H1 (cell line): ENCODE results near the gene LTA. TPM values are rescaled to one million over a fixed set of nuclear protein-coding genes. Genes with fewer than 3 reads are reported as not detected.

Experiments
- CTCF ChIA-PET: fragments of 300-600 bp; sonication (Branson Sonifier 250); formaldehyde crosslinking; loops from one replicate; lab custom pipeline; 2021; ENCODE audit not compliant: partially characterized antibody; lab: Charles Lee
- POLR2A ChIA-PET: fragments of 300-600 bp; sonication (Branson Sonifier 250); formaldehyde crosslinking; loops from one replicate; lab custom pipeline; 2021; ENCODE audit warnings: inconsistent platforms; ENCODE audit not compliant: partially characterized antibody; lab: Charles Lee
- DNase-seq, 2 experiments: peaks; one replicate each; pipeline versions ENCODE4 v3.0.0 to v3.0.0-alpha.2; 2010 to 2022; ENCODE audit warnings: low spot score in 2 of 2, low read depth in 1 of 2, mixed read lengths in 1 of 2
- FAIRE-seq: peaks from 2 replicates; lab custom pipeline; 2011; peaks lifted over from hg19 to GRCh38; lab: Jason Lieb, UNC
- H2AFZ ChIP-seq: 2 replicates; pipeline ENCODE4 v1.8.1; 2012; ENCODE audit warnings: low read length, inconsistent platforms
- H2AK5ac ChIP-seq: 2 replicates; pipeline ENCODE4 v1.6.1; 2013; ENCODE audit warnings: low read depth, low read length
- H2BK120ac ChIP-seq: replicated peaks from 2 replicates; pipeline ENCODE3; 2013; ENCODE audit warnings: low read depth, low read length, inconsistent platforms
- H2BK12ac ChIP-seq: 2 replicates; pipeline ENCODE4 v1.6.1; 2013; ENCODE audit warnings: low read depth, low read length
- H2BK15ac ChIP-seq: 2 replicates; pipeline ENCODE4 v1.6.1; 2013; ENCODE audit warnings: low read length
- H2BK20ac ChIP-seq: 2 replicates; pipeline ENCODE4 v1.6.1; 2013; ENCODE audit warnings: low read length
- H2BK5ac ChIP-seq: 2 replicates; pipeline ENCODE4 v1.6.1; 2013; ENCODE audit warnings: low read depth, low read length
- H3K14ac ChIP-seq: 2 replicates; pipeline ENCODE4 v1.6.1; 2013; ENCODE audit warnings: inconsistent platforms; ENCODE audit not compliant: insufficient read length
- H3K18ac ChIP-seq: 2 replicates; pipeline ENCODE4 v1.6.1; 2013; ENCODE audit warnings: low read length; ENCODE audit errors: extremely low read depth
- H3K23ac ChIP-seq: 2 replicates; pipeline ENCODE4 v1.6.1; 2013; ENCODE audit warnings: inconsistent platforms; ENCODE audit not compliant: insufficient read length
- H3K23me2 ChIP-seq: 2 replicates; pipeline ENCODE4 v1.6.1; 2013; ENCODE audit warnings: low read depth, low read length
- H3K27ac ChIP-seq: 2 replicates; pipeline ENCODE4 v1.6.1; 2011; ENCODE audit warnings: low read depth, low read length, inconsistent platforms
- H3K27me3 ChIP-seq, 4 experiments: replicated peaks in 1 of 4; 1 replicate in 1 of 4; 2 replicates in 3 of 4; pipeline versions ENCODE4 v1.6.1 to v1.8.1; 2011 to 2013; ENCODE audit warnings: low read length in 3 of 4, mild to moderate bottlenecking in 3 of 4, inconsistent platforms in 2 of 4, mixed read lengths in 2 of 4, moderate library complexity in 1 of 4; ENCODE audit not compliant: control insufficient read depth in 3 of 4, insufficient read depth in 3 of 4; ENCODE audit errors: extremely low read depth in 1 of 4
- H3K36me3 ChIP-seq, 4 experiments: 2 replicates each; pipeline versions ENCODE4 v1.6.1 to v1.8.1; 2011 to 2013; ENCODE audit warnings: mild to moderate bottlenecking in 4 of 4, low read length in 3 of 4, moderate library complexity in 2 of 4, control low read depth in 1 of 4, inconsistent platforms in 1 of 4; ENCODE audit not compliant: insufficient read depth in 4 of 4, control insufficient read depth in 2 of 4
- H3K4ac ChIP-seq: replicated peaks from 2 replicates; pipeline ENCODE3; 2013; ENCODE audit warnings: low read length, low read depth, mixed read lengths, inconsistent platforms; ENCODE audit not compliant: insufficient read length
- H3K4me1 ChIP-seq, 4 experiments: replicated peaks in 1 of 4; 1 replicate in 1 of 4; 2 replicates in 3 of 4; pipeline versions ENCODE4 v1.6.1 to v1.8.1; 2011 to 2013; ENCODE audit warnings: low read length in 3 of 4, inconsistent platforms in 2 of 4, mixed read lengths in 1 of 4; ENCODE audit not compliant: insufficient read depth in 4 of 4, control insufficient read depth in 3 of 4
- H3K4me2 ChIP-seq, 2 experiments: 2 replicates each; pipeline versions ENCODE4 v1.6.1 to v1.8.1; 2011 to 2013; ENCODE audit warnings: low read depth in 2 of 2, low read length in 2 of 2, control low read depth in 1 of 2, inconsistent platforms in 1 of 2, mild to moderate bottlenecking in 1 of 2; ENCODE audit not compliant: insufficient read depth in 1 of 2
- H3K4me3 ChIP-seq, 4 experiments: fragments of 200-600, 300-600 bp in 1 of 4; sonication (generic), shearing (Covaris generic), sonication (Bioruptor Twin) in 1 of 4; 2 replicates each; pipeline versions ENCODE4 v1.5.1 to v1.8.1; 2011 to 2016; ENCODE audit warnings: low read length in 4 of 4, low read depth in 3 of 4, control low read depth in 2 of 4, inconsistent platforms in 2 of 4, mild to moderate bottlenecking in 2 of 4, mixed read lengths in 1 of 4, moderate library complexity in 1 of 4; ENCODE audit not compliant: insufficient read depth in 2 of 4; ENCODE audit errors: extremely low read depth in 1 of 4
- H3K56ac ChIP-seq: replicated peaks from 2 replicates; pipeline ENCODE3; 2013; ENCODE audit warnings: low read depth, mild to moderate bottlenecking, mixed read lengths, low read length, inconsistent platforms; ENCODE audit not compliant: insufficient read length
- H3K79me1 ChIP-seq: 2 replicates; pipeline ENCODE4 v1.6.1; 2013; ENCODE audit warnings: low read depth, low read length, control low read depth
- H3K79me2 ChIP-seq, 2 experiments: 2 replicates each; pipeline versions ENCODE4 v1.6.1 to v1.8.1; 2012 to 2013; ENCODE audit warnings: low read length in 2 of 2, mild to moderate bottlenecking in 2 of 2, inconsistent platforms in 1 of 2; ENCODE audit not compliant: insufficient read depth in 2 of 2, control insufficient read depth in 1 of 2
- H3K9ac ChIP-seq, 4 experiments: replicated peaks in 1 of 4; 1 replicate in 1 of 4; 2 replicates in 3 of 4; pipeline versions ENCODE4 v1.6.1 to v1.8.1; 2011 to 2013; ENCODE audit warnings: low read depth in 3 of 4, low read length in 3 of 4, control low read depth in 2 of 4, mild to moderate bottlenecking in 2 of 4, moderate library complexity in 2 of 4, inconsistent platforms in 1 of 4; ENCODE audit errors: extremely low read depth in 1 of 4
- H3K9me3 ChIP-seq, 2 experiments: 2 replicates each; pipeline versions ENCODE4 v1.6.1 to v1.8.1; 2012 to 2013; ENCODE audit warnings: mild to moderate bottlenecking in 2 of 2, moderate library complexity in 2 of 2, control low read depth in 1 of 2, inconsistent platforms in 1 of 2, low read depth in 1 of 2, low read length in 1 of 2, mixed read lengths in 1 of 2; ENCODE audit not compliant: insufficient read depth in 2 of 2
- H4K20me1 ChIP-seq, 2 experiments: replicated peaks in 1 of 2; 2 replicates each; pipeline versions ENCODE3 to v1.8.1; 2011 to 2013; ENCODE audit warnings: inconsistent platforms in 2 of 2, low read length in 2 of 2, mild to moderate bottlenecking in 1 of 2; ENCODE audit not compliant: insufficient read depth in 2 of 2, control insufficient read depth in 1 of 2
- H4K5ac ChIP-seq: 2 replicates; pipeline ENCODE4 v1.6.1; 2013; ENCODE audit warnings: low read length, low read depth, mixed read lengths, inconsistent platforms; ENCODE audit not compliant: insufficient read length
- H4K8ac ChIP-seq: 2 replicates; pipeline ENCODE4 v1.8.0; 2013; ENCODE audit warnings: mild to moderate bottlenecking, moderate library complexity, low read length, inconsistent platforms; ENCODE audit not compliant: insufficient read depth; ENCODE audit errors: extremely low read depth
- H4K91ac ChIP-seq: replicated peaks from 2 replicates; pipeline ENCODE3; 2013; ENCODE audit warnings: low read length, mixed read lengths, inconsistent platforms; ENCODE audit not compliant: insufficient read length
- CBX8 ChIP-seq: fragments of 300-800, 300-1000 bp; sonication (generic); IDR thresholded peaks from 2 replicates; pipeline ENCODE4 v1.7.1; 2016; ENCODE audit warnings: low read depth, low read length, borderline replicate concordance
- CREB1 ChIP-seq: IDR thresholded peaks from 2 replicates; pipeline ENCODE4 v1.6.1; 2012; ENCODE audit warnings: inconsistent platforms
- EGR1 ChIP-seq: IDR thresholded peaks from 2 replicates; pipeline ENCODE4 v1.6.1; 2011; ENCODE audit warnings: low read depth, low read length, borderline replicate concordance
- HDAC6 ChIP-seq: IDR thresholded peaks from one replicate; pipeline ENCODE4 v1.7.1; 2012; ENCODE audit warnings: low read depth, mild to moderate bottlenecking, inconsistent platforms, low read length, moderate library complexity
- KDM4A ChIP-seq: IDR thresholded peaks from one replicate; pipeline ENCODE4 v1.7.1; 2012; ENCODE audit warnings: low read depth, mild to moderate bottlenecking, moderate library complexity, low read length, inconsistent platforms; ENCODE audit not compliant: severe bottlenecking
- KDM5A ChIP-seq: fragments of 200-600 bp; IDR thresholded peaks from 2 replicates; pipeline ENCODE4 v1.7.1; 2012; ENCODE audit warnings: mild to moderate bottlenecking, low read length, inconsistent platforms, mixed read lengths
- NRF1 ChIP-seq: IDR thresholded peaks from 2 replicates; pipeline ENCODE4 v1.6.1; 2011; ENCODE audit warnings: mild to moderate bottlenecking, low read depth, low read length, improper control_type of control experiment
- POLR2AphosphoS5 ChIP-seq: IDR thresholded peaks from 2 replicates; pipeline ENCODE4 v1.6.1; 2011; ENCODE audit warnings: low read depth, low read length
- RXRA ChIP-seq: IDR thresholded peaks from 2 replicates; pipeline ENCODE4 v1.6.1; 2011; ENCODE audit warnings: low read depth, mild to moderate bottlenecking, low read length, moderate library complexity; ENCODE audit not compliant: insufficient read depth
- SAP30 ChIP-seq: fragments of 300-600 bp; sonication (generic); IDR thresholded peaks from 2 replicates; pipeline ENCODE4 v1.7.1; 2012; ENCODE audit warnings: low read length, moderate library complexity, mild to moderate bottlenecking, inconsistent platforms; ENCODE audit not compliant: insufficient read depth, insufficient replicate concordance
- SIRT6 ChIP-seq: IDR thresholded peaks from one replicate; pipeline ENCODE4 v1.7.1; 2012; ENCODE audit warnings: low read length, inconsistent platforms
- SIX5 ChIP-seq: IDR thresholded peaks from 2 replicates; pipeline ENCODE4 v1.6.1; 2011; ENCODE audit warnings: mild to moderate bottlenecking, low read depth, low read length
- TAF1 ChIP-seq: IDR thresholded peaks from 2 replicates; pipeline ENCODE4 v1.6.1; 2011; ENCODE audit warnings: mild to moderate bottlenecking, low read depth, low read length
- TAF7 ChIP-seq: optimal IDR thresholded peaks from 2 replicates; pipeline ENCODE3; 2011; ENCODE audit warnings: low read depth, mild to moderate bottlenecking, inconsistent platforms, low read length, moderate library complexity, borderline replicate concordance
- WGBS, 2 experiments: shearing (Covaris generic) in 1 of 2; methylation state at CpG; one replicate each; pipeline versions ENCODE4 v1.1.6 to v1.1.7; 2013 to 2015; ENCODE audit warnings: low lambda C conversion rate in 2 of 2, mixed read lengths in 2 of 2, inconsistent platforms in 1 of 2, low coverage in 1 of 2, missing lambda C conversion rate in 1 of 2; ENCODE audit not compliant: insufficient replicate concordance in 2 of 2, insufficient coverage in 1 of 2, insufficient read length in 1 of 2; ENCODE audit errors: extremely low coverage in 1 of 2, missing lambda C conversion rate in 1 of 2; 5-methylcytosine and 5-hydroxymethylcytosine counted together
- polyA plus RNA-seq, 7 experiments: library from polyadenylated mRNA; depleted of rRNA in 3 of 7; stranded (reverse) in 5 of 7; unstranded in 2 of 7; fragments of >200 nt in 5 of 7; fragments of 200-250 nt in 2 of 7; gene quantifications; 1 replicate in 5 of 7; 2 replicates in 1 of 7; 4 replicates in 1 of 7; pipeline versions ENCODE4 v1.2.1 to v1.2.3, GENCODE V29; 2011 to 2013; ENCODE audit warnings: missing spikeins in 2 of 7, mixed read lengths in 2 of 7
- total RNA-seq: library from RNA; stranded (reverse); fragmentation: NEBNext Ultra II Directional; extraction: Animal tissue kit (Norgen Biotek cat#: 25700); gene quantifications from 2 replicates; pipeline ENCODE4 v1.2.1, GENCODE V29; 2021

LTA gene
- total and polyA plus RNA-seq, 2 of the 8 experiments (the other 6 are each of a cell fraction or from before 2014, with no cell fraction given): not detected

- H4K5ac ChIP-seq: no peak overlapping the region
- no peak overlapping the region for H3K14ac ChIP-seq
- no peaks in the 10 kb centered on the region for H3K27me3 ChIP-seq
- peaks cover 5% of the 10 kb centered on the region; the same call in 1 of the 2 replicates for H3K23me2 ChIP-seq
- H3K18ac ChIP-seq: no peak overlapping the region
- no peaks in the 10 kb centered on the region for H3K9me3 ChIP-seq
- H4K91ac ChIP-seq: no peak overlapping the region
- H2AK5ac ChIP-seq: no peak overlapping the region
- H4K8ac ChIP-seq: no peak overlapping the region
- WGBS, 2 experiments: 85% methylated on average over 10 of the region's 10 CpGs; no CpG with 5 or more reads in 1 of the 2 experiments
- peaks cover 0 to 2% (median 0%) of the 10 kb centered on the region in 4 experiments; a peak in 1 of 7 replicates for H3K4me1 ChIP-seq
- H3K4ac ChIP-seq: no peak overlapping the region
- POLR2A ChIA-PET: interaction anchor here (0.8 to 34.9 kb wide), 18 partner anchors 7 to 349 kb away, joined by 3 to 883 read pairs (median 5); partner anchors contain the start of genes APOM, ATP6V1G2, BAG6 and C6orf47
- DNase-seq (no peak), FAIRE-seq (no peak)
- CTCF ChIA-PET: interaction anchor here (0.5 to 2.7 kb wide), 12 partner anchors 12 to 76 kb away, joined by 3 to 10 read pairs (median 5); partner anchors contain the start of genes ATP6V1G2, BAG6, LST1 and NFKBIL1
- peaks cover 24 to 46% of the 10 kb centered on the region in 2 experiments for H3K79me2 ChIP-seq
- H3K56ac ChIP-seq: no peak overlapping the region
- no peak overlapping the region for H2BK15ac ChIP-seq
- no peak overlapping the region for H2BK12ac ChIP-seq
- H3K79me1 ChIP-seq: peaks cover 15% of the 10 kb centered on the region; the same call in 1 of the 2 replicates
- H2AFZ ChIP-seq: no peak overlapping the region
- peaks cover 4 to 18% of the 10 kb centered on the region in 2 experiments for H4K20me1 ChIP-seq
- H2BK20ac ChIP-seq: no peak overlapping the region
- peak overlapping the region; percentile 88 to 98 (median 98); a peak in 5 of 8 replicates for H3K4me3 ChIP-seq
- no peak overlapping the region for H2BK120ac ChIP-seq
- peak overlapping the region in 2 of 4 experiments; percentile 34 to 75; a peak in 3 of 7 replicates for H3K9ac ChIP-seq
- H2BK5ac ChIP-seq: no peak overlapping the region
- H3K23ac ChIP-seq: no peak overlapping the region
- peaks cover 45 to 59% (median 48%) of the 10 kb centered on the region in 4 experiments for H3K36me3 ChIP-seq
- peak overlapping the region; percentile 81 to 93 for H3K4me2 ChIP-seq
- H3K27ac ChIP-seq: peak overlapping the region; percentile 10; the same call in 1 of the 2 replicates
- no peak for TF ChIP-seq KDM5A
- no peak for TF ChIP-seq SAP30
- TF ChIP-seq TAF7: no peak
- TF ChIP-seq EGR1: no peak
- TF ChIP-seq KDM4A: no peak
- TF ChIP-seq CREB1: no peak
- TF ChIP-seq CBX8: no peak
- no peak for TF ChIP-seq NRF1
- TF ChIP-seq HDAC6: no peak
- TF ChIP-seq POLR2AphosphoS5: no peak
- TF ChIP-seq SIRT6: no peak
- TF ChIP-seq TAF1: no peak
- no peak for TF ChIP-seq RXRA
- TF ChIP-seq SIX5: no peak
Measured at GRCh38 chr6:31622684-31623091, 50.6 kb downstream of the LTA start.
